ENCODE results near the gene NEU2. TPM values are rescaled to one million over a fixed set of nuclear protein-coding genes. Genes with fewer than 3 reads are reported as not detected.

NEU2 gene
- total and polyA plus RNA-seq, 2 of the 13 experiments (the other 11 are each of a cell fraction or from before 2014, with no cell fraction given): not detected

- TF ChIP-seq CEBPG (CRISPR knock-in tag; IDR thresholded peaks at IDR 0.05) (no peak), RNF219 (CRISPR knock-in tag; IDR thresholded peaks at IDR 0.05) (no peak), EEA1 (CRISPR knock-in tag; IDR thresholded peaks at IDR 0.05; ENCODE audit: borderline replicate concordance) (0 out of 2 replicates have a peak, but pooled peaks have one; percentile 38), THYN1 (CRISPR knock-in tag; IDR thresholded peaks at IDR 0.05; ENCODE audit: borderline replicate concordance, low read depth) (no peak), ZNF589 (CRISPR knock-in tag; conservative IDR thresholded peaks at IDR 0.05) (no peak), ZNF790 (CRISPR knock-in tag; IDR thresholded peaks at IDR 0.05; ENCODE audit: borderline replicate concordance) (no peak), POLR2AphosphoS2 (IDR thresholded peaks at IDR 0.05; ENCODE audit: low read depth, low read length) (no peak), JUN (CRISPR knock-in tag; IDR thresholded peaks at IDR 0.05) (no peak), SMARCE1 (IDR thresholded peaks at IDR 0.05; ENCODE audit: borderline replicate concordance) (no peak), DMTF1 (CRISPR knock-in tag; IDR thresholded peaks at IDR 0.05) (no peak), ZSCAN21 (CRISPR knock-in tag; IDR thresholded peaks at IDR 0.05; ENCODE audit: borderline replicate concordance) (no peak), ZNF264 (CRISPR knock-in tag; IDR thresholded peaks at IDR 0.05) (no peak), IRF2 (CRISPR knock-in tag; IDR thresholded peaks at IDR 0.05) (no peak), ARNT (IDR thresholded peaks at IDR 0.05) (no peak)
- TF ChIP-seq, protein P1, sequence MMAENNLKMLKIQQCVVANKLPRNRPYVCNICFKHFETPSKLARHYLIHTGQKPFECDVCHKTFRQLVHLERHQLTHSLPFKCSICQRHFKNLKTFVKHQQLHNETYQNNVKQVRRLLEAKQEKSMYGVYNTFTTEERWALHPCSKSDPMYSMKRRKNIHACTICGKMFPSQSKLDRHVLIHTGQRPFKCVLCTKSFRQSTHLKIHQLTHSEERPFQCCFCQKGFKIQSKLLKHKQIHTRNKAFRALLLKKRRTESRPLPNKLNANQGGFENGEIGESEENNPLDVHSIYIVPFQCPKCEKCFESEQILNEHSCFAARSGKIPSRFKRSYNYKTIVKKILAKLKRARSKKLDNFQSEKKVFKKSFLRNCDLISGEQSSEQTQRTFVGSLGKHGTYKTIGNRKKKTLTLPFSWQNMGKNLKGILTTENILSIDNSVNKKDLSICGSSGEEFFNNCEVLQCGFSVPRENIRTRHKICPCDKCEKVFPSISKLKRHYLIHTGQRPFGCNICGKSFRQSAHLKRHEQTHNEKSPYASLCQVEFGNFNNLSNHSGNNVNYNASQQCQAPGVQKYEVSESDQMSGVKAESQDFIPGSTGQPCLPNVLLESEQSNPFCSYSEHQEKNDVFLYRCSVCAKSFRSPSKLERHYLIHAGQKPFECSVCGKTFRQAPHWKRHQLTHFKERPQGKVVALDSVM (CRISPR knock-in tag; IDR thresholded peaks at IDR 0.05): no peak
- TF ChIP-seq, protein P2, sequence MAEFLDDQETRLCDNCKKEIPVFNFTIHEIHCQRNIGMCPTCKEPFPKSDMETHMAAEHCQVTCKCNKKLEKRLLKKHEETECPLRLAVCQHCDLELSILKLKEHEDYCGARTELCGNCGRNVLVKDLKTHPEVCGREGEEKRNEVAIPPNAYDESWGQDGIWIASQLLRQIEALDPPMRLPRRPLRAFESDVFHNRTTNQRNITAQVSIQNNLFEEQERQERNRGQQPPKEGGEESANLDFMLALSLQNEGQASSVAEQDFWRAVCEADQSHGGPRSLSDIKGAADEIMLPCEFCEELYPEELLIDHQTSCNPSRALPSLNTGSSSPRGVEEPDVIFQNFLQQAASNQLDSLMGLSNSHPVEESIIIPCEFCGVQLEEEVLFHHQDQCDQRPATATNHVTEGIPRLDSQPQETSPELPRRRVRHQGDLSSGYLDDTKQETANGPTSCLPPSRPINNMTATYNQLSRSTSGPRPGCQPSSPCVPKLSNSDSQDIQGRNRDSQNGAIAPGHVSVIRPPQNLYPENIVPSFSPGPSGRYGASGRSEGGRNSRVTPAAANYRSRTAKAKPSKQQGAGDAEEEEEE (CRISPR knock-in tag; IDR thresholded peaks at IDR 0.05; ENCODE audit: borderline replicate concordance): no peak
- TF ChIP-seq, protein P3, sequence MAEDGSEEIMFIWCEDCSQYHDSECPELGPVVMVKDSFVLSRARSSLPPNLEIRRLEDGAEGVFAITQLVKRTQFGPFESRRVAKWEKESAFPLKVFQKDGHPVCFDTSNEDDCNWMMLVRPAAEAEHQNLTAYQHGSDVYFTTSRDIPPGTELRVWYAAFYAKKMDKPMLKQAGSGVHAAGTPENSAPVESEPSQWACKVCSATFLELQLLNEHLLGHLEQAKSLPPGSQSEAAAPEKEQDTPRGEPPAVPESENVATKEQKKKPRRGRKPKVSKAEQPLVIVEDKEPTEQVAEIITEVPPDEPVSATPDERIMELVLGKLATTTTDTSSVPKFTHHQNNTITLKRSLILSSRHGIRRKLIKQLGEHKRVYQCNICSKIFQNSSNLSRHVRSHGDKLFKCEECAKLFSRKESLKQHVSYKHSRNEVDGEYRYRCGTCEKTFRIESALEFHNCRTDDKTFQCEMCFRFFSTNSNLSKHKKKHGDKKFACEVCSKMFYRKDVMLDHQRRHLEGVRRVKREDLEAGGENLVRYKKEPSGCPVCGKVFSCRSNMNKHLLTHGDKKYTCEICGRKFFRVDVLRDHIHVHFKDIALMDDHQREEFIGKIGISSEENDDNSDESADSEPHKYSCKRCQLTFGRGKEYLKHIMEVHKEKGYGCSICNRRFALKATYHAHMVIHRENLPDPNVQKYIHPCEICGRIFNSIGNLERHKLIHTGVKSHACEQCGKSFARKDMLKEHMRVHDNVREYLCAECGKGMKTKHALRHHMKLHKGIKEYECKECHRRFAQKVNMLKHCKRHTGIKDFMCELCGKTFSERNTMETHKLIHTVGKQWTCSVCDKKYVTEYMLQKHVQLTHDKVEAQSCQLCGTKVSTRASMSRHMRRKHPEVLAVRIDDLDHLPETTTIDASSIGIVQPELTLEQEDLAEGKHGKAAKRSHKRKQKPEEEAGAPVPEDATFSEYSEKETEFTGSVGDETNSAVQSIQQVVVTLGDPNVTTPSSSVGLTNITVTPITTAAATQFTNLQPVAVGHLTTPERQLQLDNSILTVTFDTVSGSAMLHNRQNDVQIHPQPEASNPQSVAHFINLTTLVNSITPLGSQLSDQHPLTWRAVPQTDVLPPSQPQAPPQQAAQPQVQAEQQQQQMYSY (CRISPR knock-in tag; IDR thresholded peaks at IDR 0.05): no peak
Measured at GRCh38 chr2:233058717-233059546, 26.5 kb downstream of the NEU2 start (continued).

All from HepG2 (cell line).